Tibial nerve (tissue), 4 donors: ENCODE results near the gene JAML. TPM values are rescaled to one million over a fixed set of nuclear protein-coding genes. Genes with fewer than 3 reads are reported as not detected.

Experiments
- DNase-seq, 2 donors: peaks; one replicate each; pipeline ENCODE4 v3.0.0-alpha.2; 2019; ENCODE audit warnings: low spot score in 2 of 2
- H3K27ac ChIP-seq, 4 donors: fragments of 200-600 bp; sonication (generic) in 3 of 4; one replicate each; pipeline ENCODE4 v1.5.1; 2017 to 2019; ENCODE audit warnings: mild to moderate bottlenecking in 1 of 4
- H3K27me3 ChIP-seq, 2 donors: fragments of 200-600 bp; sonication (generic) in 1 of 2; one replicate each; pipeline versions ENCODE4 v1.5.1 to v1.6.0; 2017 to 2019
- H3K36me3 ChIP-seq, 3 donors: fragments of 200-600 bp; sonication (generic); one replicate each; pipeline ENCODE4 v1.5.1; 2018 to 2019
- H3K4me1 ChIP-seq, 4 donors: fragments of 200-600 bp; sonication (generic) in 3 of 4; one replicate each; pipeline ENCODE4 v1.5.1; 2017 to 2019
- H3K4me3 ChIP-seq, 4 donors: fragments of 200-600 bp; sonication (generic) in 3 of 4; one replicate each; pipeline ENCODE4 v1.5.1; 2017 to 2019; ENCODE audit warnings: mild to moderate bottlenecking in 1 of 4, moderate library complexity in 1 of 4
- H3K9me3 ChIP-seq, 4 donors: fragments of 200-600 bp; sonication (generic) in 3 of 4; one replicate each; pipeline ENCODE4 v1.5.1; 2017 to 2019
- CTCF ChIP-seq, 5 experiments: fragments of 200-600 bp in 3 of 5; fragments of 450-650 bp in 2 of 5; sonication (generic) in 3 of 5; IDR thresholded peaks; one replicate each; pipeline ENCODE4 v1.5.1; 2016 to 2019; ENCODE audit warnings: antibody characterized with exemption in 5 of 5, mild to moderate bottlenecking in 3 of 5, moderate library complexity in 2 of 5
- EP300 ChIP-seq, 2 donors: sonication (generic); formaldehyde crosslinking; IDR thresholded peaks; one replicate each; pipeline ENCODE4 v1.6.1; 2017; ENCODE audit warnings: antibody characterized with exemption in 2 of 2, mild to moderate bottlenecking in 1 of 2
- POLR2A ChIP-seq, 2 donors: fragments of 450-650 bp; IDR thresholded peaks; one replicate each; pipeline ENCODE4 v1.6.1; 2017; ENCODE audit warnings: antibody characterized with exemption in 2 of 2, mild to moderate bottlenecking in 2 of 2, moderate library complexity in 2 of 2
- WGBS, 2 donors: methylation state at CpG; one replicate each; pipeline ENCODE4 v1.1.5; 2018; 5-methylcytosine and 5-hydroxymethylcytosine counted together
- total RNA-seq, 4 donors: library from RNA; depleted of rRNA; stranded (reverse); fragments of >200 nt; gene quantifications; one replicate each; pipeline ENCODE4 v1.1.0, GENCODE V29; 2016

Gene JAML
- total RNA-seq, 4 donors from 2014 or later: 0.60 to 4.5 (median 3.9) TPM

GRCh38 chr11:118230088-118230487, 5.3 kb upstream of the JAML start:
- Histone ChIP-seq H3K27me3 (peaks cover 0 to 5% of the 10 kb centered on the region in 2 donors), H3K36me3 (no peaks in the 10 kb centered on the region), H3K4me3 (no peak overlapping the region), H3K27ac (peak overlapping the region in 2 of 4 donors; percentile 2 to 5), H3K9me3 (no peaks in the 10 kb centered on the region), H3K4me1 (peaks cover 0 to 9% (median 0%) of the 10 kb centered on the region in 4 donors)
- DNase-seq: no peak
- TF ChIP-seq CTCF (IDR thresholded peaks at IDR 0.05): no peak
- no peak for TF ChIP-seq EP300 (IDR thresholded peaks at IDR 0.05)
- TF ChIP-seq POLR2A (IDR thresholded peaks at IDR 0.05): no peak
- 90 to 91% methylated on average over 3 of the region's 3 CpGs for WGBS, 2 donors

GRCh38 chr11:118229274-118229847, 4.5 kb upstream of the JAML start:
- WGBS, 2 donors: 77 to 80% methylated on average over 5 of the region's 5 CpGs
- peak overlapping the region in 3 of 4 donors; percentile 2 to 25 (median 5) for H3K27ac ChIP-seq
- no peaks in the 10 kb centered on the region for H3K9me3 ChIP-seq
- H3K4me1 ChIP-seq: peaks cover 0 to 9% (median 0%) of the 10 kb centered on the region in 4 donors
- TF ChIP-seq POLR2A (IDR thresholded peaks at IDR 0.05) (no peak), CTCF (IDR thresholded peaks at IDR 0.05) (no peak), EP300 (IDR thresholded peaks at IDR 0.05) (no peak)
- peaks cover 0 to 5% of the 10 kb centered on the region in 2 donors for H3K27me3 ChIP-seq
- no peak overlapping the region for H3K4me3 ChIP-seq
- DNase-seq: no peak
- H3K36me3 ChIP-seq: no peaks in the 10 kb centered on the region

GRCh38 chr11:118227865-118228785, 3.3 kb upstream of the JAML start:
- peaks cover 0 to 9% (median 0%) of the 10 kb centered on the region in 4 donors for H3K4me1 ChIP-seq
- no peak for DNase-seq
- H3K9me3 ChIP-seq: no peaks in the 10 kb centered on the region
- TF ChIP-seq POLR2A (IDR thresholded peaks at IDR 0.05): no peak
- TF ChIP-seq EP300 (IDR thresholded peaks at IDR 0.05): no peak
- no peak for TF ChIP-seq CTCF (IDR thresholded peaks at IDR 0.05)
- H3K36me3 ChIP-seq: no peaks in the 10 kb centered on the region
- WGBS, 2 donors: 71 to 85% methylated on average over 8 of the region's 8 CpGs
- peak overlapping the region in 1 of 4 donors; percentile 17 for H3K27ac ChIP-seq
- H3K27me3 ChIP-seq: peaks cover 0 to 5% of the 10 kb centered on the region in 2 donors
- no peak overlapping the region for H3K4me3 ChIP-seq

- peaks cover 0 to 15% of the 10 kb centered on the region in 2 donors for H3K27me3 ChIP-seq
- no peaks in the 10 kb centered on the region for H3K36me3 ChIP-seq
- WGBS, 2 donors: 59 to 80% methylated on average over 2 of the region's 2 CpGs
- peaks cover 0 to 9% (median 0%) of the 10 kb centered on the region in 4 donors for H3K4me1 ChIP-seq
- no peaks in the 10 kb centered on the region for H3K9me3 ChIP-seq
- no peak overlapping the region for H3K4me3 ChIP-seq
- TF ChIP-seq CTCF (IDR thresholded peaks at IDR 0.05): no peak
- H3K27ac ChIP-seq: peak overlapping the region in 1 of 4 donors; percentile 22
- no peak for DNase-seq
These were observed 2.0 kb upstream of the JAML start for GRCh38 chr11:118226781-118227180.

- peaks cover 0 to 9% (median 0%) of the 10 kb centered on the region in 4 donors for H3K4me1 ChIP-seq
- no peaks in the 10 kb centered on the region for H3K36me3 ChIP-seq
- H3K27me3 ChIP-seq: peaks cover 0 to 20% of the 10 kb centered on the region in 2 donors
- H3K27ac ChIP-seq: peak overlapping the region in 1 of 4 donors; percentile 22
- no peaks in the 10 kb centered on the region for H3K9me3 ChIP-seq
- H3K4me3 ChIP-seq: no peak overlapping the region
- DNase-seq: no peak
- WGBS, 2 donors: 66 to 68% methylated on average over 7 of the region's 7 CpGs
- TF ChIP-seq EP300 (IDR thresholded peaks at IDR 0.05) (no peak), CTCF (IDR thresholded peaks at IDR 0.05) (no peak), POLR2A (IDR thresholded peaks at IDR 0.05) (no peak)
These were observed 1.5 kb upstream of the JAML start for GRCh38 chr11:118226296-118226695.
